ENCODE data around the gene PCNX4.

DNA sequence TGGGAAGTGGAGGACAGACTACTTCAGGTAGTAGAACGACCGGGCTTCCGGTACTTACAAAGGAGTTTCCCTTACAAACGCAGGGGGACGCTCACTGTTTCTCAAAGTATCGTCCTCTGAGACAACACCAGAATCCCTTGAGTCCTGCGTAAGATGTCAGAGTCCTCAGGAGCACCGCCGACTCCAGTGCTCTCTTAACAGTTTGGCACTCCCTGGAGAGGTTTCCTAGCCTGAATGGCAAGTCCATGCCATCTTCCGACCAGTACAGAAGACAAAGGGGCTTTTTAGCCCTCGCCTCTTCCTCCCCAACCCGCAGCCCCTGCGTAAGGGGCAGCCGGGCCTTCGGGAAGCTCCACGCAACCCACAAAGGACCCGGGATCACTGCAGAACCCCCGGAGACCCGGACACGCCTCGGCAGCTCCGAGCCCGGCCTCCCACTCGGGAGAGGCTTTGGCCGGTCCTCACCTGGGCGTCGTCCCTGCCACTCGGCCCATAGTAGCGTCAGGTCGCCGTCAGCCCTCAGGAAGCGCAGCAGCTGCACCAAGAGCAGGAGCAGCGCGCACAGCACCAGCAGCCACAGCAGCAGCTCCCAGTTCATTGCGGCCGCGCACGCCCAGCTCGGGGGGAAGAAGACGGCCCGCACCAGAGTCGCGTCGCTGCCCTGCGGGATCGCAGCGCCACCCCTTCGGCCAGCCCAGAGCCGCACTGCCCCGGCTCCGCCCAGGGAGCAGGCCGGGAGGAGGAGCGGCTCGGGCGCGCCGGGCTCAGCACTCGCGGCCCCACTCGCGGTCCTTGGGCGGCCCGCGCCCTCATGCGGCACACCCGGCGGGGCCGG is 73.2 kb downstream of the PCNX4 start, which contains the start of gene DHRS7:
- TF ChIP-seq, protein P1, sequence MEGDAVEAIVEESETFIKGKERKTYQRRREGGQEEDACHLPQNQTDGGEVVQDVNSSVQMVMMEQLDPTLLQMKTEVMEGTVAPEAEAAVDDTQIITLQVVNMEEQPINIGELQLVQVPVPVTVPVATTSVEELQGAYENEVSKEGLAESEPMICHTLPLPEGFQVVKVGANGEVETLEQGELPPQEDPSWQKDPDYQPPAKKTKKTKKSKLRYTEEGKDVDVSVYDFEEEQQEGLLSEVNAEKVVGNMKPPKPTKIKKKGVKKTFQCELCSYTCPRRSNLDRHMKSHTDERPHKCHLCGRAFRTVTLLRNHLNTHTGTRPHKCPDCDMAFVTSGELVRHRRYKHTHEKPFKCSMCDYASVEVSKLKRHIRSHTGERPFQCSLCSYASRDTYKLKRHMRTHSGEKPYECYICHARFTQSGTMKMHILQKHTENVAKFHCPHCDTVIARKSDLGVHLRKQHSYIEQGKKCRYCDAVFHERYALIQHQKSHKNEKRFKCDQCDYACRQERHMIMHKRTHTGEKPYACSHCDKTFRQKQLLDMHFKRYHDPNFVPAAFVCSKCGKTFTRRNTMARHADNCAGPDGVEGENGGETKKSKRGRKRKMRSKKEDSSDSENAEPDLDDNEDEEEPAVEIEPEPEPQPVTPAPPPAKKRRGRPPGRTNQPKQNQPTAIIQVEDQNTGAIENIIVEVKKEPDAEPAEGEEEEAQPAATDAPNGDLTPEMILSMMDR (IDR thresholded peaks at IDR 0.05): peak; percentile 77
- TF ChIP-seq POLR2AphosphoS5 (IDR thresholded peaks at IDR 0.05; ENCODE audit: low read depth, low read length) (no peak; the same call in 1 of the 2 replicates), SIN3A (IDR thresholded peaks at IDR 0.05; ENCODE audit: borderline replicate concordance, insufficient read depth, low read depth, low read length) (no peak), REST (IDR thresholded peaks at IDR 0.05; ENCODE audit: insufficient read depth in 1 of 2, low read depth in 2 of 2, low read length in 1 of 2) (no peak), TCF7L2 (IDR thresholded peaks at IDR 0.05; ENCODE audit: low read depth, low read length) (no peak)

All from Panc1 (cell line).